HG02938 (cell line): ENCODE measurements around the gene TMEM59L.

Source experiments
- ATAC-seq: cut with Tn5 transposase; IDR thresholded peaks from one replicate; pipeline ENCODE4 v1.9.1; 2021; ENCODE audit warnings: mild to moderate bottlenecking, moderate library complexity; ENCODE audit not compliant: unreplicated experiment

TMEM59L gene

GRCh38 chr19:18656337-18657086 is 43.8 kb downstream of the TMEM59L start:
- ATAC-seq: no peak

- no peak for ATAC-seq
Observed at GRCh38 chr19:18657590-18658365, 45.1 kb downstream of the TMEM59L start.

DNA sequence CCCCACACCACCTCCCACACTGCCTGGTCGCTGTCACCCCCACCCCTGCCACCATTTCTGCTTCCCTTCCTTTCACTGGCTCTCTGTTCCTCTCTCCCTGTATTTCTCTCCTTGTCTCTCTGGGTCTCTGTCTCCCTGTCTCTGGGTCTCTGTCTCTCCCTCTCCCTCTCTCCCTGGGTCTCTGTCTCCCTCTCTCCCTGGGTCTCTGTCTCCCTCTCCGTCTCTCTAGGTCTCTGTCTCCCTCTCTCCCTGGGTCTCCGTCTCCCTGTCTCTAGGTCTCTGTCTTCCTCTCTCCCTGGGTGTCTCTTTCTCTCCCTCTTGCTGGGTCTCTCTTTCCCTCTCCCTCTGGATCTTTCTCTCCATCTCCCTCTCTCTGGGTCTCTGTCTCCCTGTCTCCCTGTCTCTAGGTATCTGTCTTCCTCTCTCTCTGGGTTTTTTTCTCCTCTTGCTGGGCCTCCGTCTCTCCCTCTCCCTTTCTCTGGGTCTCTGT is 45.7 kb downstream of the TMEM59L start:
- ATAC-seq: no peak

DNA sequence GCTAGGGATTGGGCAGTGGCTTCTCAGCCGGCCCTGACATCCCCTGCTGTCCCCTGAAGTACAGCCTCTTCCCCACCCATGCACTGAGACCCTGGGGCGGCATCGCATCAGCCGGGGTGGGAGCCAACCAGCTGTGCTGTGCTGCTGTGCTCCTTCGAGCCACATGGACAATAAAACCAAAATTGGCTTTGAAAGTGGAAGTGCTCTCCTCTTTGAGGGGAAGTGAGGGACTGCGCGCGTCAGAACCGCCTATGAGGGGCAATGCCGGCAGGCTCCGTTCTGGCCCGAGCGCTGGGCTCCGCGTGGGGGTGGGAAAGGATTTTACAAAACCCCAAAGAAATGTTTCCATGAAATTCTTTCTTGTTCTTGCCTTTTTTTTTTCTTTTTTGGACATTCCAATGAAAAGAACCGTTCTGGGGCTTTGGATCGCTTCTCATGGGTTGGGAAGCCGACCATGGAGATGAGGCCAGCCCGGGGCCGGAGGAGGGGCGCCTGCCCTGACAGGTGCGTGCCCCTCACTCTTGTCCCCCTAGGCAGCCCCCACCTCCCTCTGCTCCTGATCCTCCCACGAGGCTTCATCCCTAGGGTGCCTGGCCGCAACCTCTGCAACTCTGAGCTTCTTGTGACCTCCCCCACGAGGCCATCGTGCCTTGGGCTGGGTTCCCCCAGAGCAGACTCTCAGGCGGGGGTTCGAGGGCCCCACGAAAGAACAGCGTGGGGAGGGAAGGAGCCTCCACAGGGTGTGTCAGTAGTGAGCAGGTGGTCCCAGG is 46.8 kb downstream of the TMEM59L start:
- ATAC-seq: no peak

DNA sequence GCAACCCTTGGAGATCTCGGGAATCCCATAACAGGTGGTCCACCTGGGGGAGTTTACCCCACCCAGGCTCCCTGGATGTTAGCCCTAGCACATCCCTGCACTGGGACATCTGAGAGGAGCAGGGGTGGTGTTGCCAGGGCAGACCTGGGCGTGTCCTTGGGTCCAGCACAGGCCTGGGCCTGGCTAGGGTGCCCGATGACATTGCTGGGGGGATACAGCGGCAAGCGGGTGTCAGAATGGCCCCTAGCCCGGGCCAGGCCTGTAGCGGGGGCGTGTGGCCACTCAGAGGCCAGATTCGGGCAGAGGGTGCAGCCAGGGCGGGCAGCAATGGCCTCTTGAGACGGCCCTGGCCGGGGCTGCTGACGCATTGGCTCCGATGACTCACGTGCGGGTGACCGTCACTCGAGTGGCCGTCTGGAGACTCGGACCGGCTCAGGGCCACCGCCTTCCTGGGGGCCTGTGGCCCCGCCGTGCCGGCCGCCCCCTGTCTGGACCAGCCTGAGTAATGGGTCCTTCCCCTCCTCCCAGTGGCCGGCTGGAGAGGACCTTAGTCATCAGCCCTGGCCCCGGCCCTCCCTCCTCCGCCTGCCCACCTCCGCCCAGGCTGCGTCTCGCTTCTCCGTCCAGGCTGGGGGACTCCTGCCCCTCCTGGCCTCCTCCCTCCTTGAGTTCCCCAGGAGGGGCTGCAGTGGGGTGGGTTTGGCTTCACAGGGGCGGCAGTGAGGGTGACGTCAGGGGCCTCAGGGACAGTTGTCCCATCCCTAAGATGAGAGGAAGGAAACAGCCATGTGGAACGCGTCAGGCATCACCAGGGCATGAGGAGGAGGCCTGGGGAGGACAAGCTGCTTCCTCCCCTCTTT is 47.6 kb downstream of the TMEM59L start:
- no peak for ATAC-seq

DNA sequence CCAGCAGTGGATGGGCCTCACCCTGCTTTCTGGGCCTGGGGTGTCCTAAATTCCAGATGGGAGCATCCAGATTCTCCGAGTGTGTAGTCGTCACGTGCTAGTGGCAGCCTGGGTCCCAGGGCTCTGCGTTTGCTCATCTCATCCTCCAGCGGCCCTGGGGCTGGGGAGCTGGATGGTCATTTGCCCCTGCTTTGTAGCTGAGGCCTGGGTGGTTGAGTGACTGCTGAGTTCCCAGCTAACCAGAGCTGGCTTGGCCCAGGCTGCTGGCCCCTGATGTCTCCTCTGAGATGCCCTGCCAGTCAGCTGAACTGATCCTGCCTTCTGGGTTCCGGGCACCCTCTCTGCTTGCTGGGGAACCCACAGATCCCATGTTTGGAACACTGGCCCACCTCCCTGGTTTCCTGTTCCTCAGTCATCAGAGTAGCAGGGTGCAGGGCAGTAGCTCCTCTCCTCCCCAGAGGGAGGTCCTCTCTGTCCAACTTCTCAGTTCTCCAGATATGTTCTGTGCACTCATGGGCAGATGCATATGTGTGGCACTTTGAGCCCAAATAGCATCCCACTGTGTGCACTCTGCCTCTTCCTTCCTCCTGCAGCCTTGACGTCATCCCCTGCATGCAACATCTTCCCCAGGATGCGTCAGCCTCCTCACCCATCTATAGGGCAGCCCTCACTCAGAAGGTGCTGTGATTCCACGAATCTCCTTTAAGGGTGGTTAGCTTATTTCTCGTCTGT is 48.4 kb downstream of the TMEM59L start:
- no peak for ATAC-seq

- no peak for ATAC-seq
Observed at GRCh38 chr19:18662972-18663732, 50.5 kb downstream of the TMEM59L start.

GRCh38 chr19:18663940-18664530 is 51.4 kb downstream of the TMEM59L start:
- no peak for ATAC-seq

DNA sequence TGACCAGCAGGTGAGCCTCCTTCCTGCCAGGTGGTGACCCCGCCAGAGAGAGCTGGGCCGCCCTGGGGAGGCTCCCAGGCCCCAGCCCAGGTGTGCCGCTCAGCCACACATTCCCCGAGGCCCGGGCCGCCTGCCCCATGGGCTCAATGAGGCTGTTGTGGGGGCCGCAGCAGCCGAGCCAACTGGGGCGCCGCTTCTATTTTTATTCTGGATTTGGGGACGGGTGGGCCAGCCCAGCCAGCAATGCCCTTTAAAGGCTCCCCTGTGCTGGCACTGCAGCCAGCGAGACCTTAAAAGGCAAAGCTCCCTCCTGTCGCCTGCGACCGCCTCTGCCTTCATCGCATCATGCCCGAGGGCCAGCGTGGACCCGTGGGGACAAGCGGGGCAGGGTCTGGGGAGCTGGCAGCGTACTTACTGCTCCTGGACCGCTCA is 53.1 kb downstream of the TMEM59L start:
- no peak for ATAC-seq

DNA sequence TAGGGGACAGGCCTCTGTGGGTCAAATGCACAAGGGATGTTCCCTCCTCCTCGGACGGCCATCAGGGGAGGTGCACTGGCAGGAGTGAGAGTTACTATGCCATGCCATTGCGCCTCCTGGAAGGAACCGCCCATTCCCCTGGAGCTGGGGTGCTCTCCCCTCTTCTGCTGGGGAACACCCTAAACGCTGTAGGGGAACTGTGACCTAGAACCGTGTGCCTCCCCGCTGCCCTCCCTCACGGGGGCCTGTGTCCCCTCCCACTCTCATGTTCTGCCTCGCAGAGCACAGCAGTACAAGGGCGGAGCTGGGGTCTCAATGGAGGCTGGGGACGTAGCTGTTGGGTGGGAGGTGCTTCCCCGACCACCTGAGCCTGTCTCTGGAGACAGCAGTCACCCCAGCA is 53.6 kb downstream of the TMEM59L start:
- ATAC-seq: no peak

DNA sequence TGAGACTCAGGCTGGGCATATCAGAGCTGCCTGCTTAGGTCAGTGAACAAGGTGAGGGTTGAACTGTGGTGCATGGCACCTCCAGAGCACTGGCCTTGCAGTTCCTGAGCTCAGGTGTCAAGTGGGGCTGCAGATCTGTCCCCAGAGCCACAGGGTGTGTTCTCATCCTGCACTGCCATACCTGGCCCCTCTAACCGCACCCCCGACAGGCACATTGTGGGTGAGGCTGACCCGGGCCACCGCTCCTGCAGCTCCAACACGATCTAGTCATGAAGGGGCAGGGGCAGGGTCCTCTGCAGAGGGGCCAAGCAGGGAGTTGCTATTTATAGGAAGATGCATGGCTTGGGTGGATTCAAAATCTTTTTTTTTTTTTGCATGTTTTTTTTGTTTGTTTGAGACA is 54.1 kb downstream of the TMEM59L start:
- no peak for ATAC-seq

GRCh38 chr19:18667531-18668251 is 55.0 kb downstream of the TMEM59L start:
- ATAC-seq: no peak

GRCh38 chr19:18668252-18668631 is 55.6 kb downstream of the TMEM59L start:
- no peak for ATAC-seq

DNA sequence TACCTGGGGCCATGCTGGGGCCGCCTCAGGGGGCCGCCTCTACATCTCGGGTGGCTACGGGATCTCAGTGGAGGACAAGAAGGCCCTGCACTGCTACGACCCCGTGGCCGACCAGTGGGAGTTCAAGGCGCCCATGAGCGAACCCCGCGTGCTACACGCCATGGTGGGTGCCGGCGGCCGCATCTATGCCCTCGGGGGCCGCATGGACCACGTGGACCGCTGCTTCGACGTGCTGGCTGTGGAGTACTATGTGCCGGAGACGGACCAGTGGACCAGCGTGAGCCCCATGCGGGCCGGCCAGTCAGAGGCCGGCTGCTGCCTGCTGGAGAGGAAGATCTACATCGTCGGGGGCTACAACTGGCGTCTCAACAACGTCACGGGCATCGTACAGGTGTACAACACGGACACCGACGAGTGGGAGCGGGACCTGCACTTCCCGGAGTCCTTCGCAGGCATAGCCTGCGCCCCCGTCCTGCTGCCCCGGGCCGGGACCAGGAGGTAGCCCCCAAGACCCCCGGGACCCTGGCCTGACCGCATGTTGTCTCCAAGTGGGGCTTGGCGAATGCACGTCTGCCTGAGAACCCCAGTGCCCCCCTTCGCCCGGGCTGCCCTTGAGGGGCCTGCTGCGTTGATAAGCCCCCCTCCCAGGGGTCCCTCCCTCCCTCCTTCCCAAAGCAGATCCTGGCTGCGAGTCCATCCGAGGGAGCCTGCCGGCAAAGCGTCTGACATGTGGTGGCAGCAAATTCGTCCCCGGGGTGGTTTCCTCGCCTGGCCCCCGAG is 56.3 kb downstream of the TMEM59L start:
- ATAC-seq: no peak

DNA sequence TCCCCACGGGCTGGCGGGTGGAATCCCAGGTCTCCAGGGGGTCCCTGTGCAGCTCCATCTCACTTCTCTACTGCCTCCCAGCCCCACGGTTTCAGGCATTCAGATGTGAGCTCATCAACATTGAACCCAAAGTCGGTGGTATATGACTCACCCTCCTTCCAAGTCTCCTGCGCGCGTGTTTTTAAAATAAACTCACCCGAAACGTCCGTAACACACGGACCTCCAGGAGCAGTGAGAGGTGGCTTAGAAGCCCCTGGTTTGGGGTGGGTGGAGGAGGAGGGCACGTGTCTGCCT is 56.8 kb downstream of the TMEM59L start:
- no peak for ATAC-seq

DNA sequence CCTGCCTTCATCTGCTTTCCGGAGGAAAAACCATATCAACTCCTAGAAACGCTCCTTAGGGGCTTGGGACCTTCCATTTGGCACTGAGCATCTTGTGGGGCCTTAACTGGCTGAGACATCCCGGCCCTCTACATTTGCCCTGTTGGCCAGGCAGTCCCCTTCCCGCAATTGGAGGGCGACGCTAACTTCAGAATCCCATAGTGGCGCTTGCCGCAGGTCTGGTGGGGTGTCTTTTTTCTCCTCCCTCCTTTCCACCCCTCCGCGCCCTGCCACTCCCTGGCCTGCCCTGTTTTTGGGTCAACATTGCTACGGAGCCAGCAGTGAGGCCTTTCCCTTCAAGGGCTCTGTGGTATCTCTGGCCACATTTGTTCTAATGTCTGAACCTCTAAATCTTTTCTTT is 57.2 kb downstream of the TMEM59L start:
- ATAC-seq: no peak

- ATAC-seq: no peak
Observed at GRCh38 chr19:18670312-18670711, 57.6 kb downstream of the TMEM59L start.
